Lung (tissue), 12 donors: ENCODE data around the gene SHISA3. TPM values are rescaled to one million over a fixed set of nuclear protein-coding genes. Genes with fewer than 3 reads are reported as not detected.

Source experiments
- ATAC-seq: fragments of 200-7000 bp; cut with Tn5 transposase; one replicate; pipeline ENCODE4 v1.9.1; 2020; ENCODE audit warnings: moderate number of reproducible peaks; ENCODE audit not compliant: insufficient read depth, low FRiP score
- DNase-seq, 3 donors: peaks; one replicate each; pipeline ENCODE4 v3.0.0-alpha.2; 2013 to 2017
- H3K27ac ChIP-seq, 2 donors: one replicate each; pipeline ENCODE4 v1.5.1; 2013; ENCODE audit warnings: mild to moderate bottlenecking in 2 of 2, moderate library complexity in 2 of 2, control low read depth in 1 of 2, inconsistent platforms in 1 of 2, low read depth in 1 of 2, low read length in 1 of 2
- H3K27me3 ChIP-seq, 3 donors: one replicate each; pipeline ENCODE4 v1.5.1; 2013; ENCODE audit warnings: low read length in 2 of 3; ENCODE audit not compliant: control insufficient read depth in 3 of 3, insufficient read depth in 3 of 3
- H3K36me3 ChIP-seq, 4 donors: one replicate each; pipeline ENCODE4 v1.5.1; 2013; ENCODE audit warnings: low read length in 4 of 4, mild to moderate bottlenecking in 1 of 4, moderate library complexity in 1 of 4; ENCODE audit not compliant: control insufficient read depth in 4 of 4, insufficient read depth in 4 of 4
- H3K4me1 ChIP-seq, 5 donors: one replicate each; pipeline ENCODE4 v1.5.1; 2013; ENCODE audit warnings: low read length in 5 of 5, mild to moderate bottlenecking in 2 of 5, moderate library complexity in 1 of 5; ENCODE audit not compliant: control insufficient read depth in 5 of 5, insufficient read depth in 5 of 5
- H3K4me3 ChIP-seq: one replicate; pipeline ENCODE4 v1.5.1; 2013; ENCODE audit warnings: mild to moderate bottlenecking, control low read depth, moderate library complexity
- H3K9ac ChIP-seq, 2 donors: one replicate each; pipeline ENCODE4 v1.5.1; 2013; ENCODE audit warnings: low read length in 2 of 2, control low read depth in 1 of 2; ENCODE audit not compliant: insufficient read depth in 1 of 2
- H3K9me3 ChIP-seq, 4 donors: one replicate each; pipeline ENCODE4 v1.5.1; 2013; ENCODE audit warnings: low read length in 3 of 4, mild to moderate bottlenecking in 1 of 4, moderate library complexity in 1 of 4; ENCODE audit not compliant: control insufficient read depth in 4 of 4, insufficient read depth in 3 of 4
- CTCF ChIP-seq: IDR thresholded peaks from 2 replicates; pipeline ENCODE4 v1.5.1; 2012; ENCODE audit warnings: mild to moderate bottlenecking; ENCODE audit errors: control extremely low read depth, extremely low read depth
- WGBS, 2 donors: extraction: QIAGEN DNeasy Blood & Tissue Kit; methylation state at CpG; one replicate each; pipeline ENCODE4 v1.1.7; 2013; 5-methylcytosine and 5-hydroxymethylcytosine counted together
- polyA plus RNA-seq, 2 donors: library from polyadenylated mRNA; stranded (reverse); fragments of 200-250 nt; gene quantifications; one replicate each; pipeline ENCODE4 v1.2.1, GENCODE V29; 2013
- total RNA-seq, 2 donors: library from RNA; depleted of rRNA in 1 of 2; stranded (reverse); fragments of >200 nt in 1 of 2; gene quantifications; one replicate each; pipeline ENCODE4 v1.2.1, GENCODE V29; 2014 to 2021
- donor health status: control.
- donor health status: control.
- donor health status: Bipolar disorder and iron deficiency.
- donor health status: healthy.
- donor health status: DM: yes; HTN: yes; CAD: no.

SHISA3 gene
- total and polyA plus RNA-seq, 4 donors: 1.00 to 13.5 (median 2.0) TPM

GRCh38 chr4:42391981-42392380 is 5.3 kb upstream of the SHISA3 start:
- Histone ChIP-seq H3K9ac (no peak overlapping the region), H3K9me3 (peaks cover 0 to 2% (median 0%) of the 10 kb centered on the region in 4 donors), H3K27ac (peak overlapping the region in 1 of 2 donors; percentile 34), H3K4me3 (no peak overlapping the region), H3K4me1 (peaks cover 0 to 28% (median 2%) of the 10 kb centered on the region in 5 donors), H3K27me3 (peaks cover 0 to 16% (median 6%) of the 10 kb centered on the region in 3 donors), H3K36me3 (no peaks in the 10 kb centered on the region)
- no peak for ATAC-seq
- 57 to 66% methylated on average over 5 of the region's 5 CpGs for WGBS, 2 donors
- DNase-seq: no peak
- TF ChIP-seq CTCF: no peak

- peak overlapping the region in 1 of 2 donors; percentile 34 for H3K27ac ChIP-seq
- peaks cover 0 to 18% (median 6%) of the 10 kb centered on the region in 3 donors for H3K27me3 ChIP-seq
- H3K9ac ChIP-seq: no peak overlapping the region
- no peak for TF ChIP-seq CTCF
- no peak for ATAC-seq
- H3K4me3 ChIP-seq: no peak overlapping the region
- peaks cover 0 to 28% (median 2%) of the 10 kb centered on the region in 5 donors for H3K4me1 ChIP-seq
- DNase-seq: no peak
- peaks cover 0 to 2% (median 0%) of the 10 kb centered on the region in 4 donors for H3K9me3 ChIP-seq
- no peaks in the 10 kb centered on the region for H3K36me3 ChIP-seq
- WGBS, 2 donors: 84% methylated on average over 4 of the region's 4 CpGs
Measured at GRCh38 chr4:42392436-42392835, 4.9 kb upstream of the SHISA3 start.

GRCh38 chr4:42395595-42395994 is 1.7 kb upstream of the SHISA3 start:
- Histone ChIP-seq H3K4me1 (peaks cover 0 to 26% (median 2%) of the 10 kb centered on the region in 5 donors), H3K4me3 (no peak overlapping the region), H3K36me3 (peaks cover 0 to 3% (median 0%) of the 10 kb centered on the region in 4 donors), H3K9ac (no peak overlapping the region), H3K27me3 (peaks cover 0 to 32% (median 6%) of the 10 kb centered on the region in 3 donors), H3K27ac (no peak overlapping the region), H3K9me3 (peaks cover 0 to 5% (median 0%) of the 10 kb centered on the region in 4 donors)
- WGBS, 2 donors: 100% methylated on average over 1 of the region's 1 CpG
- DNase-seq (no peak), ATAC-seq (no peak)
- no peak for TF ChIP-seq CTCF

- DNase-seq (peak in 2 of 3 donors; percentile 28 to 38), ATAC-seq (no peak)
- H3K4me3 ChIP-seq: no peak overlapping the region
- H3K27ac ChIP-seq: no peak overlapping the region
- H3K4me1 ChIP-seq: peaks cover 0 to 19% (median 2%) of the 10 kb centered on the region in 5 donors
- 20 to 36% methylated on average over 17 of the region's 17 CpGs for whole genome bisulfite sequencing, 2 donors
- peaks cover 0 to 3% (median 0%) of the 10 kb centered on the region in 4 donors for H3K36me3 ChIP-seq
- H3K9me3 ChIP-seq: peaks cover 0 to 5% (median 0%) of the 10 kb centered on the region in 4 donors
- peaks cover 0 to 35% (median 9%) of the 10 kb centered on the region in 3 donors for H3K27me3 ChIP-seq
- H3K9ac ChIP-seq: no peak overlapping the region
- TF ChIP-seq CTCF: no peak
Measured at GRCh38 chr4:42396361-42396751, 932 bp upstream of the SHISA3 start.
